Muscle of arm (tissue), 12 donors: Measurements from ENCODE around the gene SQSTM1. TPM values are rescaled to one million over a fixed set of nuclear protein-coding genes. Genes with fewer than 3 reads are reported as not detected.
A peak's percentile ranks its signal among the peaks of the same experiment; 100 is the strongest.

Source experiments
- DNase-seq: peaks from one replicate; pipeline ENCODE4 v3.0.0-alpha.2; 2013
- polyA plus RNA-seq, 12 donors: library from polyadenylated mRNA; unstranded; fragments of 120-200 nt; gene quantifications; one replicate each; pipeline ENCODE4 v1.2.1, GENCODE V29; 2013; ENCODE audit not compliant: insufficient read length in 12 of 12

The SQSTM1 gene
- polyA plus RNA-seq, 12 donors: 48.6 to 74.6 (median 57.9) TPM; not detected in 1

DNA sequence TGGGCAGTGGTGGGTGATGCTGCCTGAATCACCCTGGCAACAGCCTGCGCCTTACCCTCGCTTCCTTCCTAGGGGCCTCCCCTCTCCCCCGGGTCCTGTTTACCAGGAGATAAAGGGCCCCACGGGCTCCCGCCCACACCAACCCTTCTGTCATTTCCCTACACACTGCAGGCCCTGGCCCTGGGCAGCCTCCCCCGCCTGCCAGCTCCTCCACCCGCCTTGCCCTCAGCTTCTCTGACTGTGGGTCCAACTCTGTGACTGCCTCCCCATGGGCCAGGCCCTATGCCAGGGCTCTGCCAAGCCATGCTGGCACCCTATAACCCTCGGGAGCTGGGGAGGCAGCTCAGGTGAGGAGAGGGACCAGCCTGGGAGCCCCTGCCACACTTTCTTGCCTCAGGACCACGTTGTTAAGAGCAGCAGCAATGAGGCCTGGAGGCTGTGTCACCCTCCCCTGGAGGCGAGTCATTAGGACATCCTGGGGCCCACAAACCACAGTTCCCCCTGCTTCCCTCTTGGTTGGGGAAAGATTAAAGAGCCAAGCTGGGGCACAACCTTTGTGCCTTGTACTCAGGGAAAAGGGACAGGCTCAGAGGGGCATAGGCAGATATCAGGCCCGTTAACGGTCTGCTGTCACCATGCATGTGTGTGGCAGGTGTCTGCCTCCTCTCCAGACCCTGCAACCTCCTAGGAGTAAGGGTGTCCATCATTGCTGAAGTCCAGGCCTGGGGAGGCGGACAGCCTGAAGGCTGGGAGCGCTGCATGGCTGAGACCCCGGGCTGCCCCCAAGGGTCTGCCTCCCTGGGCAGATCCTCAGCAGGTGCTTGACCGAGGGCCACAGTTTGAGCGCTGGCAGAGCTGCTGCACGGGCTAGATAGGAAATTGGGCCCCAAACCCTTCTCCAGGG, 16.8 kb upstream of the SQSTM1 start:
- DNase-seq: no peak

DNA sequence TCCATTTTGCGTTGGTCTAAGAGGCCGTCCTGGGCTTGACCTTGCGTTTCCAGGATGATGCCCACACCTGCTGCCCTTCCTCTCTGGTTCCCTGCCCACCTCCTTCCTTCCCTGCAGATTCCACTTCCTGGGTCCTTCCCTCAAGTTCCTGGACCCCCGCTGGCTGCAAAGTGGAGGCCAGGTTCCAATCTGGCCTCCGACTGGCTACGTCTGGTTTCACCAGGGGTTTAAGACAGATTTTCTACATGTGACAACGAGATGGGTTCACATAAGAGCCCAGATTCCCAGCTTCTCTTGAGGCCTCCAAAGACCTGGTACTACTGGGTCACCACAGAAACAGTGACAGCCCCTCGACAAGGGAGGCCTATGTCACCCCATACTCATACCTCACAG, 16.2 kb upstream of the SQSTM1 start:
- DNase-seq: no peak

- no peak for DNase-seq
Measured at GRCh38 chr5:179805070-179805528, 15.6 kb upstream of the SQSTM1 start.

- DNase-seq: no peak
Measured at GRCh38 chr5:179805529-179806249, 15.0 kb upstream of the SQSTM1 start.

DNA sequence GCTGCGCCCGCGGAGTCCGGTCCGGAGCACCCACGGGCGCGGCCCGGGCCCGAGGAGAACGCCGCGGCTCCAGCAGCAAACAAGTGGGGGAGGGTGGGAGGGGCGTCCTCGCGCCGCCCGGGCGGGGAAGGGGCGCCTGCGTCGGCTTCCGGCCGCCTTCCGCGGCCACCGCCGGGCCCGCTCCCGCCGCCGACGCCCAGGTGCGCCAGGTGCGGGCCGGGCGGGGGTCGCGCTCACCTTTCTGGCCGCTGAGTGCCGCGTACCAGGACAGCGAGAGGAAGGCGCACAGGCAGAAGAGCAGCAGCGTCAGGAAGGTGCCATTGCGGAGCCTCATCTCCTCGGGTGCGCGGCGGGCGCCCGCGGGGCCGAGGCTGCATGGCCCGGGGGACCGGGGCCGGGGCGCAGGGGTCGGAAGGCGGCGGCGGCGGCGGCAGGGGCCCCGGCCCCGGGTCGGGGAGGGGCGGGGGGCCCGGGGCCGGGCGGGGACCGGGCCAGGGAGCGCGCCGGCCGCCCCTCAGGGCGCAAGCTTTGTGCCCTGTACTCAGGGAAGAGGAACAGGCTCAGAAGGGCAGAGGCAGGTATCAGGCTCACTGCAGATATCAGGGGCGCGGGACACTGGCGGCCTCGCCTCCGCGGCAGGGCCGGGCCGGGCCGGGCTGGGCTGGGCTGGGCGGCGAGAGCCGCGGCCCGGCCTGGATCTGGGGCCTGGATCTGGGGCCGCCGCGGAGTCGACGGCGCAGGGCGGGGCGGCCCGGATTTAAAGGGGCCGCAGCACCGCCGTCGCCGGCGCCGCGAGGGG, 14.3 kb upstream of the SQSTM1 start, which contains the start of gene MGAT4B:
Gene MGAT4B (minus strand): TSS at position 617 of the 799 bp plus-strand sequence. CDS start 283 bp downstream, at position 334.
- peak; percentile 67 for DNase-seq

- DNase-seq: no peak
Measured at GRCh38 chr5:179812135-179812825, 8.4 kb upstream of the SQSTM1 start.

GRCh38 chr5:179812997-179813607, 7.6 kb upstream of the SQSTM1 start:
- no peak for DNase-seq

DNA sequence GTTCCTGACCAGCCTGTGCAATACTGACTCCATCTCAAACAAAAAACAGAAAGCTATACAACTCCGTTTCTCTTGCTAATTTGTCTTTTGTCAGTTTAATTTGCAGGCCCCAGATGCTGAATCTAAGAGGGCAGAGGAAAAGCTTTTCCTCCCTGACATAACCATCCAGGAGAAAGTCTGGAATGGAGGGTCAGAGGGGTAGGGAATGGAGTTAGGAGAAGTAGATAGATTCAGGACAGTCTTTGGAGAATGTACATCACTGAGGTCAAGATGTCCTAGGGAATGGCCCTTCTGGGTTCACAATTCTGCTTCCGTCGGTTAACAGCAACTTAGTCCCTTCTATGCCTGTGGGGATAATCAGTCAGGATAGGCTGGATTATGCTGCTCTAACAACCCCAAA, 6.6 kb upstream of the SQSTM1 start:
- no peak for DNase-seq

GRCh38 chr5:179815491-179816249, 5.0 kb upstream of the SQSTM1 start:
- DNase-seq: no peak

GRCh38 chr5:179816401-179816795, 4.3 kb upstream of the SQSTM1 start:
- DNase-seq: no peak

DNA sequence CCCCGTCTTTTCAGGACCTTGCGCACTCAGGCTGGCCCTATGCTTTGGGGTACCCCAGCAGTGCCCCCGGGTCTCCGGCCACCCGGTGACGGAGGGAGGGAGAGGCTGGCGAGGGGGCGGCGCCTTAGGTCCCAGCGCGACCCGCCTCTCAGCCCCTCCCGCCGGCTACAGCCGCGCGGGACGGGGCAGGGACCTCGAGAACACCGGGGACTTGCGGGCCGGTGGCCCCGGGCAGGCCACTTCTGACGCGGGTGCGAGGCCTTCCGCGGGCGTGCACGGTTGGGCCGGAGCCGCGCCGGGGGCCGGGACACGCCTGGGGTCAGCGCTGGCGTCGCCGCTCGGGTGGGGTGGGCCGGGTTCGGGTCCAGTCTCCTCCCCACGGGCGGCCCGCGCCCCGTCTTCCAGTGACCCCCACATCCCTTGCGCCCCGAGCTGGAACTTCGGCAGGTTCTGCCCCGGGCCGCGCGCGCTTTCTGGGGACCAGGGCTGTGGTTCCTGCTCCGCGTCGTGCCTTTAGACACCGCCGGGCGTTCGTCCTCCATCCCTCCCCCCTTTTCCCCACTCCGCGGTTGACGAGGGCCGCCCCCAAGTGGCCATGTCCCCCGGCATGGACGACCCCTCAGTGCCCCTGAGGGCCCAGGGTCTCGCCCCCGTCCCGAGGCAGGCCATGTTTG, 3.8 kb upstream of the SQSTM1 start:
- no peak for DNase-seq

GRCh38 chr5:179817470-179817840, 3.2 kb upstream of the SQSTM1 start:
- no peak for DNase-seq

- no peak for DNase-seq
Measured at GRCh38 chr5:179817890-179818745, 2.6 kb upstream of the SQSTM1 start.

DNA sequence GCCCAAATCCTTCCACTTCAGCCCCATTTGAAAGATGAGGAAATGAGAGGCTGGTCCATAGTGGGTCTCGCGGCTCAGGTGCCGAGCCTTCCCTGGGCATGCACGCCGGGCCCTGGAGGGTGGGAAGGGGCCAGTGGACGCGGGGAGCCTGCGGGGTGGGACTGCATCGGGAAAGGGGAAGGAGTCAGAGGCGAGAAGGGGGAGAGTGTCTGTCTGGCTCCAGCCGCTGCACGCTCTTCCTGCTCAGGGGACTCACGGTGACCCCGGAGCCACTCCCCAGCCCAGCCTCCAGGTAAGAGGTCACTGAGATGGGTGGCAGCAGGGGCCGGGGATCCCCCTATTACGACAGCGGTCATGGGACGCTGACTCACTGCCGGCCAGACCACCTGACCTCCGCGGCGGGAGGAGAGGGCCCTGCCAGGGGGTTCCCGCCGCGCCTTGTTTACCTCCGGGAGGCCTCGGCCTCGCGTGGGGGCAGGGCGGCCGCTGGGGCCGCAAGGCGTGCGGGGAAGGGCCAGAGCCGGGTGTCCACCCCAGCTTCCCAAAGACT, 1.9 kb upstream of the SQSTM1 start:
- peak; percentile 87 for DNase-seq

- peak; percentile 48 for DNase-seq
Measured at GRCh38 chr5:179819296-179820126, 1.2 kb upstream of the SQSTM1 start.

DNA sequence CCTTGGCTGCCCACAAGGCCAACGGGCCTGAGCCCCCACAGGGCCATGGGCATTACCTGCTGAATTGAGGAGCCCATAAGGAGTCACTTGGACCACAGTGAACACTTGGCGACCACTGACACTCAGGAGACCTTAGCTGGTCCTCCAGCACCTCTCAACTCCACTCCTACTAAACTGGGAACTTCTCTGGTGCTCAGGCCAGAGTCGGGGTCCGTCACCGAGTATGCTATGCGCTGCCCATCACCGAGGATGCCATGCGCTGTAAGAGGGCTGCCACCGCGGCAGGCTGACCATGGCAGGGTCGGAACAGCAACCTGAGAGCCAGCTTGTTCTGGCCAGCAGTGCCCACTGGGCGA, 600 bp upstream of the SQSTM1 start:
- no peak for DNase-seq

- peak; percentile 93 for DNase-seq
Measured at GRCh38 chr5:179821298-179822058, 773 bp downstream of the SQSTM1 start.
